Stimulated activated CD4-positive, alpha-beta T cell treated with anti-CD3 and anti-CD28 coated beads, Interleukin-1b, Interleukin-23, amount 100 ng/mL, for 1 hour (primary cell): ENCODE data around the gene SCYL1.

ENCODE experiments used
- DNase-seq, 2 donors: peaks; one replicate each; pipeline ENCODE4 v3.0.0-alpha.2; 2020; ENCODE audit warnings: low read depth in 2 of 2

Gene SCYL1

DNA sequence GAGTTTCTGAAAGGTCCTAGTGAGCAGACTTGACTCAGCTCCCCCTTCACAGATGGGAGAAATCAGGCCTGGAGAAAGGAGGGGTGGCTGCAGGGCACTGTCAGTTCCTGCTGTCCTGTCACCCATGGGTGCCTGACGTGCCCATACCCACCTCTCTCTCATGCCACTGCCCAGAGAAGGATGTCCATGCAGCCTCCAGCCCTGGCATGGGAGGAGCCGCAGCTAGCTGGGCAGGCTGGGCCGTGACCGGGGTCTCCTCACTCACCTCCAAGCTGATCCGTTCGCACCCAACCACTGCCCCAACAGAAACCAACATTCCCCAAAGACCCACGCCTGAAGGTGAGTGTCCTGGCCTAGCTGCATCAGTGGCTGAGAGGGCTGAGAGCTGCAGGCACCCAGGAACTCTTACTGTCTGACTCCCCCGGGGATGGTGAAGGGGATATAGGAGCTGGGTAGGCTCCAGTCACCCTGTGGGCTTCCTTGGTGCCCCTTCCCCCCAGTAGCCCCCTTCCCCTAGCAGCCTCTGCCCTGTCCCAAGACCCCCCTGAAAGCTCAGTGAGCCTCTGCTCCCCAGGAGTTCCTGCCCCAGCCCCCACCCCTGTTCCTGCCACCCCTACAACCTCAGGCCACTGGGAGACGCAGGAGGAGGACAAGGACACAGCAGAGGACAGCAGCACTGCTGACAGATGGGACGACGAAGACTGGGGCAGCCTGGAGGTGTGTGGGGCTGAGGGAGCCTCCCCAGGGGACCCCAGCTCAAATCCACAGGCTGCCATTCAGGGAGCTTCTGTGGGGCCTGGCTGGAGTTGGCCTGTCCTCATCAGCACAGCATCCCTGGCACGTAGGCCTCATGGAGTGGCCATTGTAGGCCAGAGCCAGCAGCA is 11.8 kb downstream of the SCYL1 start:
- no peak for DNase-seq

DNA sequence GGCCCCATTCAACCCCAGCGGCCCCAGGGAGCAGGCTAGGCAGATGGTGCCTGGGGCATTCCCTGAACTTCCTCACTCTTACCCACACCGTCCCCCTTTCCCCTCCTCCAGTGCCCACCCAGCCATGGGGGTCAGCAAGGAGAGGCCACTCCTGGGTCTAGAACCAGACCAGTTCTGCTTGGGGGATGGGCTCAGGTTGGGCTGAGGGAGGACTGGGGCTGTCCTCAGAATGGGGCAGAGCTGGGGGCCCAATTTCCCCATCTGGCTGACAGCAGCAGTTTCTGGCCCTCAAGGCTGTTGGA is 12.4 kb downstream of the SCYL1 start:
- no peak for DNase-seq

DNA sequence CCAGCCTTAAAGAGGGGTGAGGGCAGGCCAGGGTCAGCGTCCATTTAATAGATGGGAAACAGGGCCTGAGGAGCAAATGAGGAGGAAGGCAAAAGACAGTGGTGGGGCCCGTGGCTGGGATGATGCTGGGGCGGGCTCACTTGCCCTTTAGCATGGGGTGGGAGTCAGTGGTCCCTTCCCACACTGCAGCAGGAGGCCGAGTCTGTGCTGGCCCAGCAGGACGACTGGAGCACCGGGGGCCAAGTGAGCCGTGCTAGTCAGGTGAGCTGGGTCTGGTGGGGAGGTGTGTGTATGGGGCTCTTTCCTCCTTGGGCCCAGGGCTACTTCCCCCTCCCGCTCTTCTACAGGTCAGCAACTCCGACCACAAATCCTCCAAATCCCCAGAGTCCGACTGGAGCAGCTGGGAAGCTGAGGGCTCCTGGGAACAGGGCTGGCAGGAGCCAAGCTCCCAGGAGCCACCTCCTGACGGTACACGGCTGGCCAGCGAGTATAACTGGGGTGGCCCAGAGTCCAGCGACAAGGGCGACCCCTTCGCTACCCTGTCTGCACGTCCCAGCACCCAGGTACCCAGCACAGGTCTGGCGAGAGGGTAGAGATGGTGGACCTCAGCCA is 12.8 kb downstream of the SCYL1 start:
- DNase-seq = no peak

DNA sequence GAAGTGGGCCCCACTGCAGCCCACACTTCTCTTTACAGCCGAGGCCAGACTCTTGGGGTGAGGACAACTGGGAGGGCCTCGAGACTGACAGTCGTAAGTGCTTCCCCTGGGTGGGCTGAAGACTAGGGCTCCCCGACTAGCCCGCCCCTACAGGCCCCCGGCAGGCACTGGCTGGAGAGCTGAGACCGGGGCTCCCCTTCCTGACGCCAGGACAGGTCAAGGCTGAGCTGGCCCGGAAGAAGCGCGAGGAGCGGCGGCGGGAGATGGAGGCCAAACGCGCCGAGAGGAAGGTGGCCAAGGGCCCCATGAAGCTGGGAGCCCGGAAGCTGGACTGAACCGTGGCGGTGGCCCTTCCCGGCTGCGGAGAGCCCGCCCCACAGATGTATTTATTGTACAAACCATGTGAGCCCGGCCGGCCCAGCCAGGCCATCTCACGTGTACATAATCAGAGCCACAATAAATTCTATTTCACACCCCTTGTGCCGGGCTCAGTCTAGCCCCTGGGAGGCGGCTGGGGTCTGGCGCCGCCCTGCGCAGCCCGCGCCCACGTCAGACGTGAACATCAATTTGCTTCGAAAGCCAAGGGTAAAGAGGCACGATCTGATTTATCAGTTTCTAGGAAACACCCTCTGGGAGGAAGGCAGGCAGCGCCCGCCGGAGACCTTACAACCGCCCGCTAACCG is 13.5 kb downstream of the SCYL1 start:
- no peak for DNase-seq

DNA sequence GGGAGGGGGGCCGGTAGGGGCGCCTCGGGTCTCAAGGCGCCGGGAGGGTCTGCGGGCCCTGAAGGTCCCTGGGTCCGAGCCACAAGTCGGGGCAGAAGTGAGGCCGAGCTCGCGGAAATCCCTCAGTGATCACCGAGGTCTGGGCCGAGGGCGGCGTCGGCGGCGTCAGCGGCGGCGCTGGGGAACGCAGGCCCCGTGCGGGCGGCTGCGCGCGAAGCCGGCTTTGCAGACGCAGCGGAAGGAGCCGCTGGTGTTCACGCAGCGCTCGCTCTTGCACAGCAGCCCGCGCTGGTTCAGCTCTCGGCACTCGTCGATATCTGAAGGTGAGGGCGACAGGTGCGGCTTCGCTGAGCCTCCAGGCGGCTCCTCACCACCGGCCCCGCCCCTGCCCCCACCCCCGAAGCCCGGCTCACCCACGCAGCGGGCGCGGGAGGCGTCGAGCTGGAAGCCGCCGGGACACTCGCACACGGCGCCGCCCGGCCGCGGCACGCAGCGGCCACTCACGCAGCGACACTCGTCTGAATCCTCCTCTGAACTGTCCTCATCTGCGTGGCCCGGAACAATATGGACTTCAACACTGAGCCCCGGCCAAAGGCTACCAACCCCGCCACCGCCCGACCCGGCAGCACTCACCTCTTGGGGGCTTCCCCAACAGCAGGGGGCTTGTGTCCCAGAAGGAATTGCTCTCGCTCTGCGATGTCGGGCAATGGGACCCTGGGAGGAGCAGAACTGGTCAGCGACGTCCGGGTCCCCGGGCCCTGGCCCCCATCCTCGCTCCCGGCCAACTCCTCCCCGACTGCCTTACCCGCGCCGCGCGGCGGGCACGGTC is 14.2 kb downstream of the SCYL1 start:
- DNase-seq = no peak

DNA sequence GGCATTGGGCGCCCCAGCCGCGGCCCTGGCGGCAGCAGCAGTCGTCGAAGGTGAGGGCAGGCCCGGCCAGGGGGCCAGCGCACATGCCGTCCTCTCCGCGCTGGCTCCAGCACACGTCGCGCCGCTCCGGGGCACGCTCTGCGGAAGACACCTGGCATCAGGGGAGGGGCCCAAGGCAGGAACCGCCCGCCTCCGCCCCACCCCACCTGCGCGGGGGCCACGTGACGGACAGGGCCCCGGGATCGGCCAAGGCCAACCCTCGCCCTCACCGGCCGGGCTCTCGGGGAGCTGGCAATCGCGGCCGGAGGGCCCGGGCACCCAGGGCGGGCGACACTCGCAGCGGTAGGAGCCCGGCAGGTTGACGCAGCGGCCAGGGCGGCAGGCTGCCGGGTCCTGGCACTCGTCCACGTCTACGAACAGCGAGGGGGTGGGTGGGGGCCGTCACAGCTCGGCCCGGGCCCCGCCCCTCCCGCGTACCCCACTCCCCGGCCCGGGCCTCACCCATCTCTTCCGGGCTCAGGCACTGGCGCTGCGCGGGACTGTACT is 14.9 kb downstream of the SCYL1 start:
- DNase-seq = peak in 1 of 2 donors; percentile 61

DNA sequence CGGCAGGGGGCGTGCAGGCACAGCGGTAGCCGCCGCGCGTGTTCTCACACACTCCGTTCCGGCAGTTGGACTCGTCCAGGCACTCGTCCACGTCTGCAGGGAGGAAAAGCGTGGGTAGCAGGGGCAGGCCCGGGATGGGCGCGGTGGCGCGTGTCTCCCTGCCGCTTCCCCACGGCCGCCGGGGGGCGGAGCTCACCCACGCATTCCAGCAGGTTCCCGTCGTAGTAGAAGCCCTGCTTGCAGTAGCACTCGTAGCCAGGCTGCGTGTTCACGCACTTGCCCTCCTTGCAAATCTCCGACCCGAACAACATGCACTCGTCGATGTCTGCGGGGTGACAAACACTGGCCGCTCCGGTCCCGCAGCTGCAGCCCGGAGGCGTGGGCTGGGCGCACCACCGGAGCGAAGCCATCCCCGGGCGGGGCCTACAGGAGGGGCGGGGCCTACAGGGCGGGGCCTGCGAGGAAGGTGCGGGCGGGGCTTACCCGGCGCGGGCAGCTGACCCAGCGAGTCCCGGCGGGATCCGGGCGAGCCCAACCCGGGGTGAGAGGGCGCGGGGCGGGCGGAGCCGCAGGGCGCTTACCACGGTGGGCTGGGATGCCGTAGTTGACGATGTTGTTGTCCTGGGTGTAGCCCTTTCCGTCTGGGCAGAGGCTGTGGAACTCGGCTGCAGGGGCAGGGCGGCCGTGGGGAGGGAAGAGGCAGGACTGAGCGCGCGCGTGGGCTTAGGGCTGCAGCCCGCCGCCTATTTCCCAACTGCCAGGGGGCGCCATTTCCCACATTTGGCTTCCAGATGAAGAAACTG is 15.6 kb downstream of the SCYL1 start:
- peak; percentile 73 to 74 for DNase-seq

DNA sequence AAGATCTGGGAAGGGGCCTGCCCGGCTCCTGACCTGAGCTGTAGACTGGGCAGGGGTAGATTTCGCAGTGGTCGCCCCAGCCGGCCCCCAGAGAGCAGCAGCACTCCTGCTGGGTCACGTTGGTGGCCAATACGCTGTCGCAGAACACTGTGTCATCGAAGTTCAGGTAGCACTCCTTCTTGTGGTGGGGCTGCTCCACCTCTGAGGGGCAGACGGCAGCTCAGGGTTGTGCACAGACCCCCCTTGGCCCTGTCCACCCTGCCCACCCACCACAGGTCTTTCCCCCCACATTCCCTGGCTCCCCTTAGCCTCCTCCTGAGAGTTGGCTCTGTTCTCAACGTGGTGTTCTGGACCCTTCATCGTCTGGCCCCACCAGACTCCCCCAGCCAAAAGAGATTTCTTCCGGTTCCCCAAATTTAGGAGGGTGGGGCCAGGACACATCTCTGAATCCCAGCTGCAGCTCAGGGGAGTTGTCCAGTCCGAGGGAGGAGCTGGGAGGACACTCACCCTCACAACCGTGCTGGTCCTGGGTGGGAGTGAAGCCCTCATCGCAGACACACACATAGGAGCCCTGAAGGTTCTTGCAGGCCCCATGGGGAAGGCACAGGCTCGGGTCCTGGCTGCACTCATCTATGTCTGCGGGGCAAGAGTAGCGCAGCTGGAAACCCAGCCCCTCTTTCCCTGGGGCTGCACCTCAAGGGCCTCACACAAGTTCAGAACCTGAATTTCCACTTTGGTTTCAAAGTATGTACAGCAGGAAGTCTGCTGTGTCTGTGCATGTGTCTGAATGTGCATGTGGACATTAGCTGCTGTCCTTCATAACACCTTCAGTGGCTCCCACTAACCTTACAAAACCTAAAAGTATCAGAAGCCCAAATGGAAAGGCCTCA is 16.5 kb downstream of the SCYL1 start:
- DNase-seq = no peak

DNA sequence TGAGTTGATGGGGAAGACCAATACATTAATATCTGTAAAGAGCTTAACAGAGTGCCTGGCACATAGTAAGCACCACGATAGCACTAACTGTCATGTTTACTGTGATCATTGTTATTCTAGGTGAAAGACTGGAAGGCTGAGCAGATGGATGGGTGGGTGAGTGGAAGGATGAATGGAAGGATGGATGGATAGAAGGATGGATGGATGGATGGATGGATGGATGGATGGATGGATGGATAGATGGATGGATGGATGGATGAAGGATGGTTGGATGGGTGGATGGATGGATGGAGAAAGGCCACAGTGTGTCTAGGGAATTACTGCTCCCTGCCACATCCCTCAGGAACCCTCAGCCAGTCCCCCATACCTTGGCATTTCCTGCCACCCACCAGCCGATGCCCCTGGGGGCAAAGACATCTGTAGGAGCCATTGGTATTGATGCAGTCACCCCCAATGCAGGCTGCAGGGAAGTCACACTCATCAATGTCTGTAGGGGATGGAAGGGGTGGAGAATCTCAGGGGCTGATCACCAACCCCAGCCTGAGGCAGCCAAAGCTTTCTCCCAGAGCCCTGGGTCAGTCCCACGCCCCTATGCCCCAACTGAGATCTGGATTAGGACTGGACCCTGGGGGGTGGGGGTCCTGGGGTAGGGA is 18.0 kb downstream of the SCYL1 start:
- DNase-seq = no peak

DNA sequence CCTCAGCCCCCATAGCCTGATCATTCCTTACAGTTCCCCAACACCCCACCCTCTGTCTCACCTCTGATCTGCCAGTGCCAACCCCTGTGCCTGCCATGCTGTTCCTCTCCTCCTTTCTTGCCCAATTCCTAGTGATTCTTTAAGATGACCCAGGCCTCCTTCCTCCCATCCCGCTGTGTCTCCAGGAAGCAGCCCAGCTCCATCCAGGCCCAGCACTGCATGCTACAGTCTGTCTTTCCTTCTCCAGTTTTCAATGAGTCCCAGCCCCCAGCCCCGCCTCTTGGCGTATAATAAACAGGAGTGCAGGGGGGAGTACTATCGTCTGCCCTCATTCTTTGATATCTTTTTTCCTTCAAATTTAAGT is 21.0 kb downstream of the SCYL1 start:
- no peak for DNase-seq

DNA sequence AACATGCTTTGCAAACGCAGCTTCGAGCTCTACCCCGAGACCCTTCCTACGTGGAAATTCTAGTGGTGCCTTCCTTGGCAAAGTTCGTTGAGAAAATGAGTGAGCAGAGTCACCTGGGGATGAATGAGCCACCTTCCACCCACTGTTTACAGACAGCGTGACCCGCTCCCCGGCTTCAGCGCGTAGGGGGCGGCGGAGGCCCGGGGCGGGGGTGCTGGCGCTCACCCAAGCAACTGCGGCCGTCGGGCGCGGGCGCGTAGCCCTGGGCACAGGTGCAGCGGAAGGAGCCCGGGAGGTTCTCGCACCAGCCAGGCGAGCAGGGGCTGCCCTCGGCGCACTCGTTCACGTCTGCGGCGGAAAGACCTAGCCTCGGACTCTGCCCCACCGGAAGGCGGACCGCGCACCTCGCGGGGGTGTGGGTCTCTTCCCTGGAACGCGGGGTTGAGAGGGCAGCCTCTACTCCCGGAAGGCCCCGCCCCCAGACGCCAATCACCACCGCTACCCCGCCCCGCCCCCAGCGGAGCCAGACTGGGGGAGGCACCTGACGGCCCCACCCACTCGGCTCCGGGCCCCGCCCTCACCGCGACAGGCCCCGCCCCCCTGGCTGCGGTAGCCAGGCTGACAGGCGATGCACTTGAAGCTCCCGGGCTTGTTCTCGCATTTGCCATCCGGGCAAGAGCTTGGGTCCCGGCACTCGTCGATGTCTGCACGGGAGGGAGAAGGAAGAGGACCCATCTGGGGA is 21.5 kb downstream of the SCYL1 start:
- DNase-seq = peak; percentile 98 to 99

DNA sequence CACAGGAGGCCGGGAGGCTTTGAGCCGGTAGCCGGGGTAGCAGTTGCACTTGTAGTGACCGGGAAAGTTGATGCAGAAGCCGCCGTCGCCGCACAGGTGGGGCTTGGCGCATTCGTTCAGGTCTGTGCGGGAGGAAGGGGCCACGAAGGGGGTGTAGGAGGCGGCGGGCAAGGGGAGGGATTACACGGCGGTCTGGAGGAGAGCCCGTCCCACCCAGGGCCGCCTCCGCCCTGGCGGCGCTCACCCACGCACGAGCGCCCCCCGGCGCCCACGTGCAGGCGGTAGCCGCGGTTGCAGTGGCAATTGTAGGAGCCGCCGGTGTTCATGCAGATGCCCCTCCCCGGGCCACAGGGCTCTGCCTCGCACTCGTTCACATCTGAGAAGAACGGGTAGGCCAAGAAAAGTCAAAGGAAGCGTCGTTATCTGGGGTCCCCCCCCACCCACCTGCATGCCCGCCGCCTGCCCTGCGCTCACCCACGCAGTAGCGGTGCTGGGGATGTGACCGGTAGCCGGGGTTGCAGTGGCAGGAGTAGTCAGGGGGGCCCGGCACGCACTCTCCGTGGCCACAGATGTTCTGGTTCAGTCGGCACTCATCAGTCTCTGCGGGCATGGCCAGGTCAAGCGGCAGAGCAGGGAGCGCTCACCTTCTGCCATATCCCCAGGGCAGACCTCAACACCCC is 22.7 kb downstream of the SCYL1 start:
- DNase-seq = no peak

DNA sequence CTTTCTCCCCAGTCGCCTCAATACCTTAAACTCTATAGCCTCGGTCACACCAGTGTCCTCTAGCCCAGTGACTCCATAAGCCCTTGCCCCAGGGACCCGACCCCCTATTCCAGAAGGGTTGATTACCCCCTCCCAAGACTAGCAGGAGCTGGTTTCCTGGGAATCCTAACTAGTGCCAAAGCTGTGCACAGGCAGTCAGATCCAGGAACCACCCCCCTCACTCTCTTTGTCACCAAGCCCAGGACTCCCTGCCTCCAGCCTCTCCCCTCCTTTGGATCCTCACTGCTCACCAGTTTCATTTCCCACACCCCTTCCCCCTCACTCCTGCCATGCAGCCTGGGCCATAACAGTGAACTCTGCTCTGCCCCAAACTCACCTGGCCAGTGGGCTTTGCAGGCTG is 23.5 kb downstream of the SCYL1 start:
- DNase-seq = no peak

DNA sequence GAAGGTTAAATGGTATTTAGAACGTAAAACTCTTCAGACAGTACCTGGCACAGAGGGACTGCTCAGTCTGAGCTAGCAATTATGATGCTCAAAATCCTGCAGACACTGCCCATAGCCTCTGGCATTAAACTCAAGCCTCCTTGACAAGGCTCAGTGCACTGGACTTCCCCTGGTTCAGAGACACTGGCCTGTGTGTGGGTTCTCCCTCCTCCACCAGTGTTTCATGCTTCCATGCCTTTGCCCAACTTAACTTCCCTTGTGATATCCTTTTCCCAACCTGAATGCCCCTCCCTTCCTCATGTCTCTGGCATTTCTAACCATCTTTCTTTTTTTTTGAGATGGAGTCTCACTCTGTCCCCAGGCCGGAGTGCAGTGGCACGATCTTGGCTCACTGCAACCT is 24.2 kb downstream of the SCYL1 start:
- DNase-seq = no peak

DNA sequence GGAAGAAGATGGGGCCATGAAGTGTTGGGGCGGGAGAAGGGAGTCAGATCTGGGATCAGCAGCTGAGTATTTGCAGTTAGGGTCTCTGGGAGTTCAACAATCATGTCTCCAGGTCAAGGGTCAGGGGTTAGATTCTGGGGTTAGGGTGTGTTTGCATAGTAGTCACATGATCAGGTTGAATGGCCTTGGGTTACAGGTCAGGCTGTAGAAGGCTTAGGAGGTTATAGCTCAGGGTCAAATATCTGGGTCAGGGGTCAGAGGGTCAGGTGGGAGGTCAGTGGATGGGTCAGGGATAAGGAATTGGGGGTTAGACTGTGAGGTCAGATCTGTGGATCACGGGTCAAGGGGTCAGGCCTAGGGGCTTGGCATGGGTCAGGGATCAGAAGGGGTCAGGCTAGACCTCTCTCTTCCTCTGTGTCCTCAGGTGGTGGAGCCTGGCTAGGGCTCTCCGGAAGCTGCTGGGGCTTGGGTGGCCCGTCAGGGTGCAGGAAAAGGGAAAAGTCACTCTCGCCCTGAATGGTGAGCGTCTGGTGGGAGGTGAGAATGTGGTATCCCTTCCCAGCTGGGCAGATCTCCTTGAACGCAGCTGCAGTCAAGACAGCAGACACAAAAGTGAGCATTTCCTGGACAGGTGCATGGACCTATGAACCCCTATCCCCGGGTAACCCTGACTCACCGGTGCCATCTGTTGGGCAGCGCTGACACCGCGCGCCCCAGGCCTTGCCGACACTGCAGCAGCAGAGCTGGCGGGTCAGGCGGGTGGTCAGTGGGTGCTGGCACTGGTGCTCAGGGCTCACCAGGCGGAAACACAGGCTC is 26.9 kb downstream of the SCYL1 start:
- DNase-seq = no peak

DNA sequence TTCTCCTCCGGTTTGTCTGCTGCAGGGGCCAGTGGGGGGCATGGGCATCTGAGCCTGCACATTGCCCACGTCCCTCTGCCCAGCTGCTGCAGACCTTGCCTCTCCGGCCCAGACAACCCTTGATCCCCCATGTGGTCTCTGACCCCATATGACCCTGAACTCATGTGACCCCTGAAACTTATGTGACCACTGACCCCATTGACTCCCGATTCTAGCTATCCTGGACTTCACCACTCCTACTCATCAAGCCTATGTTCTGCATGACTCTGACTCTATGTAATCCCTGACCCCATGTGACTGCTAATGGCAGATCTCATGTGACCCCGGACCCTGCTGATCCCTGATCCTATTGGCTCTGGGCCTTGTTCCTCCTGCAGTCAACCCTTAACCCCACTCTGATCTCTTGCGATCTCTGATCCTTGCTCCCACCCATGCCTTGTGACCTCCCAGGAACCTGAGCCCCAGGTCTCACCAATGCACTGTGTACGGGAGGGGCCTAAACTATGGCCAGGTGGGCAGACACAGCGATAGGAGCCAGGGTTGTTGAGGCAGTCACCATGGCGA is 27.6 kb downstream of the SCYL1 start:
- no peak for DNase-seq
